Thyroid gland (tissue), 4 donors: ENCODE measurements around the gene SLC8A2.

Experiments used
- POLR2A ChIP-seq, 2 donors: fragments of 450-650 bp; IDR thresholded peaks; one replicate each; pipeline ENCODE4 v1.6.1; 2017; ENCODE audit warnings: antibody characterized with exemption in 2 of 2, mild to moderate bottlenecking in 2 of 2, moderate library complexity in 1 of 2
- TF ChIP-seq, protein P1 (sequence below), 6 experiments: fragments of 200-600 bp in 3 of 6; fragments of 450-650 bp in 3 of 6; sonication (generic) in 3 of 6; IDR thresholded peaks; one replicate each; pipeline ENCODE4 v1.5.1; 2016 to 2019; ENCODE audit warnings: antibody characterized with exemption in 6 of 6, mild to moderate bottlenecking in 2 of 6, inconsistent platforms in 1 of 6, moderate library complexity in 1 of 6

DNA sequence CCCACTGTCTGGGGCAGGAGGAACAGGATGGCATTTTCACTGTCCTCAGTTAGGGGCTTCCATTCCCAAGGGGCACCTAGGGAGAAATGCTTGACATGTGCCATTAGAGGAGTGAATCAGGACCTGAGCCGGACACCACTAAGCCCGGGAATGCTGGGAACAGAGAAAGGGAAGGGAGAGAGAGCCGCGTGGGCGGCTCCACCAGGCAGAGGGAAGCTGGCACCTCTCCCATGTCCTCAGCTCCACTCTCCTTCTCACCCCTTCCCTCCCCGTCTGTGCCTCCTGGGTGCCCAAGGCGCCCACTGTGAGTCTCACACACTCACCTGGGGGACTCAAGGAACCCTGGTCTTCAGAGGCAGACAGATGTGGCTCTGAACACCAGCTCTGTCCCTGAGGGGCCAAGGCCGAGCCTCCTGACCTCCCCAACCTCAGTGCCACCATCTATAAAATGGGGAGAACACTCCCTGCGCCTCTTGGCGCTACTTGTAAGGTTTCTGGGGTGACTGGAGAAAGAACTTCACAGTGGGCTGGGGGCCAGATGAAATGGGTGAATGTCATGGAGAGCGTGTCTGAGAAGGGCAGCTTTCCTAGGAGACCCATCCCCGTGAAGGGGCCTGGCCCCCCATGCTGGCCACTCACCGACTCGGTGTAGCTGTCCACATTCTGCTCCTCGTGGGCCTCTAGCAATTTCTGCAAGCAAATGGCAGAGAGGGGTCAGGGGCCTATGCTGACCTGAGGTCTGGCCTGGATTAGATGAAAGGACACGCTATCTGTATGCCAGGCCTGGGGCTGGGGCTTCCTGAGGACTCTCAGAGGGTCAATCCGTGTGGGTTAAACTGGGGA lies 17.6 kb upstream of the SLC8A2 start:
- TF ChIP-seq, protein P1, sequence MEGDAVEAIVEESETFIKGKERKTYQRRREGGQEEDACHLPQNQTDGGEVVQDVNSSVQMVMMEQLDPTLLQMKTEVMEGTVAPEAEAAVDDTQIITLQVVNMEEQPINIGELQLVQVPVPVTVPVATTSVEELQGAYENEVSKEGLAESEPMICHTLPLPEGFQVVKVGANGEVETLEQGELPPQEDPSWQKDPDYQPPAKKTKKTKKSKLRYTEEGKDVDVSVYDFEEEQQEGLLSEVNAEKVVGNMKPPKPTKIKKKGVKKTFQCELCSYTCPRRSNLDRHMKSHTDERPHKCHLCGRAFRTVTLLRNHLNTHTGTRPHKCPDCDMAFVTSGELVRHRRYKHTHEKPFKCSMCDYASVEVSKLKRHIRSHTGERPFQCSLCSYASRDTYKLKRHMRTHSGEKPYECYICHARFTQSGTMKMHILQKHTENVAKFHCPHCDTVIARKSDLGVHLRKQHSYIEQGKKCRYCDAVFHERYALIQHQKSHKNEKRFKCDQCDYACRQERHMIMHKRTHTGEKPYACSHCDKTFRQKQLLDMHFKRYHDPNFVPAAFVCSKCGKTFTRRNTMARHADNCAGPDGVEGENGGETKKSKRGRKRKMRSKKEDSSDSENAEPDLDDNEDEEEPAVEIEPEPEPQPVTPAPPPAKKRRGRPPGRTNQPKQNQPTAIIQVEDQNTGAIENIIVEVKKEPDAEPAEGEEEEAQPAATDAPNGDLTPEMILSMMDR (IDR thresholded peaks at IDR 0.05): no peak
- no peak for TF ChIP-seq POLR2A (IDR thresholded peaks at IDR 0.05)
